Measurements from ENCODE around the gene CDIPT.

- TF ChIP-seq YY1 (IDR thresholded peaks at IDR 0.05; ENCODE audit: insufficient read depth, insufficient read length) (no peak), ZNF274 (IDR thresholded peaks at IDR 0.05; ENCODE audit: low read depth, low read length) (no peak), SUZ12 (IDR thresholded peaks at IDR 0.05; ENCODE audit: extremely low read depth, insufficient read depth, insufficient read length) (no peak)
Measured at GRCh38 chr16:29849505-29849904, 13.5 kb downstream of the CDIPT start.

Data from NT2/D1 (cell line).